Suprapubic skin (tissue), 4 donors: Measurements from ENCODE around the gene BRICD5. TPM values are rescaled to one million over a fixed set of nuclear protein-coding genes. Genes with fewer than 3 reads are reported as not detected.
A peak's percentile ranks its signal among the peaks of the same experiment; 100 is the strongest.

Experiments used
- DNase-seq, 2 donors: peaks; one replicate each; pipeline ENCODE4 v3.0.0-alpha.2; 2019; ENCODE audit warnings: low spot score in 2 of 2
- H3K27ac ChIP-seq: fragments of 200-600 bp; sonication (generic); one replicate; pipeline ENCODE4 v1.5.1; 2019
- H3K27me3 ChIP-seq: fragments of 200-600 bp; sonication (generic); one replicate; pipeline ENCODE4 v1.5.1; 2019
- H3K36me3 ChIP-seq: fragments of 200-600 bp; sonication (generic); one replicate; pipeline ENCODE4 v1.5.1; 2019
- H3K4me1 ChIP-seq: fragments of 200-600 bp; sonication (generic); one replicate; pipeline ENCODE4 v1.5.1; 2019
- H3K4me3 ChIP-seq: fragments of 200-600 bp; sonication (generic); one replicate; pipeline ENCODE4 v1.5.1; 2019; ENCODE audit warnings: mild to moderate bottlenecking
- H3K9me3 ChIP-seq: fragments of 200-600 bp; sonication (generic); one replicate; pipeline ENCODE4 v1.5.1; 2019
- CTCF ChIP-seq, 2 donors: fragments of 200-600 bp in 1 of 2; fragments of 450-650 bp in 1 of 2; sonication (generic) in 1 of 2; IDR thresholded peaks; one replicate each; pipeline ENCODE4 v1.5.1; 2016 to 2019; ENCODE audit warnings: antibody characterized with exemption in 2 of 2, mild to moderate bottlenecking in 1 of 2, moderate library complexity in 1 of 2
- EP300 ChIP-seq: sonication (generic); formaldehyde crosslinking; IDR thresholded peaks from one replicate; pipeline ENCODE4 v1.6.1; 2017; ENCODE audit warnings: antibody characterized with exemption
- POLR2A ChIP-seq, 2 donors: fragments of 450-650 bp; IDR thresholded peaks; one replicate each; pipeline ENCODE4 v1.6.1; 2017; ENCODE audit warnings: antibody characterized with exemption in 2 of 2, mild to moderate bottlenecking in 2 of 2, moderate library complexity in 2 of 2
- POLR2AphosphoS5 ChIP-seq, 3 donors: sonication (generic); formaldehyde crosslinking; IDR thresholded peaks; one replicate each; pipeline ENCODE4 v1.6.1; 2017; ENCODE audit warnings: antibody characterized with exemption in 3 of 3
- WGBS: methylation state at CpG from one replicate; pipeline ENCODE4 v1.1.5; 2018; 5-methylcytosine and 5-hydroxymethylcytosine counted together
- total RNA-seq, 4 donors: library from RNA; depleted of rRNA; stranded (reverse); fragments of >200 nt; gene quantifications; one replicate each; pipeline ENCODE4 v1.1.0, GENCODE V29; 2016

BRICD5 gene
- total RNA-seq, 4 donors from 2014 or later = 2.2 to 10.0 (median 3.2) TPM

- H3K27me3 ChIP-seq = peaks cover 38% of the 10 kb centered on the region
Measured at GRCh38 chr16:2196162-2196980, 14.3 kb downstream of the BRICD5 start, which contains the start of gene CASKIN1. Gene CASKIN1, minus strand, starts transcription at chr16:2196605. Its CDS starts 173 bp downstream, at chr16:2196432.

GRCh38 chr16:2195322-2196161, 15.1 kb downstream of the BRICD5 start:
- H3K4me1 ChIP-seq = peaks cover 31% of the 10 kb centered on the region
- peaks cover 38% of the 10 kb centered on the region for H3K27me3 ChIP-seq
- H3K27ac ChIP-seq = no peak overlapping the region
- DNase-seq = no peak
- 2% methylated on average over 19 of the region's 49 CpGs for WGBS
- H3K36me3 ChIP-seq = no peaks in the 10 kb centered on the region
- no peaks in the 10 kb centered on the region for H3K9me3 ChIP-seq
- peak overlapping the region; percentile 56 for H3K4me3 ChIP-seq
- no peak for TF ChIP-seq CTCF (IDR thresholded peaks at IDR 0.05)
- TF ChIP-seq POLR2AphosphoS5 (IDR thresholded peaks at IDR 0.05) = no peak
- no peak for TF ChIP-seq EP300
- TF ChIP-seq POLR2A (IDR thresholded peaks at IDR 0.05) = no peak

More at GRCh38 chr16:2196162-2196980, 14.3 kb downstream of the BRICD5 start, which contains the start of gene CASKIN1:
- no peak for TF ChIP-seq EP300
- TF ChIP-seq POLR2A (IDR thresholded peaks at IDR 0.05) = no peak
- no peak for TF ChIP-seq POLR2AphosphoS5 (IDR thresholded peaks at IDR 0.05)
- no peak for TF ChIP-seq CTCF (IDR thresholded peaks at IDR 0.05)
- Histone ChIP-seq H3K4me1 (peaks cover 24% of the 10 kb centered on the region), H3K4me3 (peak within 1 kb of the TSS; percentile 56), H3K9me3 (no peaks in the 10 kb centered on the region), H3K36me3 (no peaks in the 10 kb centered on the region), H3K27ac (no peak within 1 kb of the TSS)
- no peak for DNase-seq
- WGBS = 0% methylated on average over 3 of the region's 129 CpGs

GRCh38 chr16:2194852-2195321, 15.8 kb downstream of the BRICD5 start:
- H3K9me3 ChIP-seq = no peaks in the 10 kb centered on the region
- no peak for TF ChIP-seq POLR2A (IDR thresholded peaks at IDR 0.05)
- no peak for TF ChIP-seq POLR2AphosphoS5 (IDR thresholded peaks at IDR 0.05)
- TF ChIP-seq CTCF (IDR thresholded peaks at IDR 0.05) = peak in 1 of 2 donors; percentile 34
- no peak for TF ChIP-seq EP300
- H3K27ac ChIP-seq = no peak overlapping the region
- H3K36me3 ChIP-seq = no peaks in the 10 kb centered on the region
- H3K4me1 ChIP-seq = peaks cover 38% of the 10 kb centered on the region
- H3K4me3 ChIP-seq = no peak overlapping the region
- WGBS = 13% methylated on average over 4 of the region's 10 CpGs
- peaks cover 38% of the 10 kb centered on the region for H3K27me3 ChIP-seq
- no peak for DNase-seq

- DNase-seq = no peak
- H3K27me3 ChIP-seq = peaks cover 38% of the 10 kb centered on the region
Measured at GRCh38 chr16:2194166-2194834, 16.4 kb downstream of the BRICD5 start.

More at GRCh38 chr16:2194166-2194834, 16.4 kb downstream of the BRICD5 start:
- no peak for TF ChIP-seq POLR2AphosphoS5 (IDR thresholded peaks at IDR 0.05)
- TF ChIP-seq EP300 = no peak
- TF ChIP-seq CTCF (IDR thresholded peaks at IDR 0.05) = no peak
- no peak for TF ChIP-seq POLR2A (IDR thresholded peaks at IDR 0.05)
- Histone ChIP-seq H3K27ac (no peak overlapping the region), H3K4me1 (peaks cover 41% of the 10 kb centered on the region), H3K4me3 (no peak overlapping the region), H3K36me3 (no peaks in the 10 kb centered on the region), H3K9me3 (no peaks in the 10 kb centered on the region)
- 46% methylated on average over 8 of the region's 16 CpGs for WGBS
